Gastroesophageal sphincter (tissue), 4 donors: Measurements from ENCODE around the gene ACSF2. TPM values are rescaled to one million over a fixed set of nuclear protein-coding genes. Genes with fewer than 3 reads are reported as not detected.
"Not testable (repeated sequence)": the region's sequence is repeated elsewhere in the genome, so short reads cannot be mapped to it uniquely, and the experiment has no call there.

Experiments
- ATAC-seq: fragments of 150-250 bp; one replicate; pipeline ENCODE4 v1.9.1; 2016; ENCODE audit warnings: mild to moderate bottlenecking, moderate library complexity
- H3K27ac ChIP-seq, 4 donors: fragments of 200-600 bp; sonication (generic) in 3 of 4; 1 replicate in 3 of 4; 2 replicates in 1 of 4; pipeline ENCODE4 v1.5.1; 2016 to 2019
- H3K27me3 ChIP-seq: fragments of 200-600 bp; sonication (generic); one replicate; pipeline ENCODE4 v1.5.1; 2019
- H3K36me3 ChIP-seq, 2 donors: fragments of 200-600 bp; sonication (generic); one replicate each; pipeline ENCODE4 v1.5.1; 2019; ENCODE audit warnings: control low read depth in 1 of 2
- H3K4me1 ChIP-seq, 3 donors: fragments of 200-600 bp; sonication (generic); 1 replicate in 2 of 3; 2 replicates in 1 of 3; pipeline ENCODE4 v1.5.1; 2016 to 2019; ENCODE audit warnings: control low read depth in 2 of 3
- H3K4me3 ChIP-seq, 2 donors: fragments of 200-600 bp; sonication (generic); one replicate each; pipeline ENCODE4 v1.5.1; 2019; ENCODE audit warnings: mild to moderate bottlenecking in 1 of 2, moderate library complexity in 1 of 2
- H3K9me3 ChIP-seq, 3 donors: fragments of 200-600 bp; sonication (generic); one replicate each; pipeline ENCODE4 v1.5.1; 2017 to 2019; ENCODE audit warnings: control low read depth in 2 of 3
- EP300 ChIP-seq: sonication (generic); formaldehyde crosslinking; IDR thresholded peaks from one replicate; pipeline ENCODE4 v1.6.1; 2017; ENCODE audit warnings: antibody characterized with exemption, mild to moderate bottlenecking
- POLR2A ChIP-seq, 2 donors: fragments of 450-650 bp; IDR thresholded peaks; one replicate each; pipeline ENCODE4 v1.6.1; 2017; ENCODE audit warnings: antibody characterized with exemption in 2 of 2, mild to moderate bottlenecking in 2 of 2, moderate library complexity in 1 of 2
- POLR2AphosphoS5 ChIP-seq: sonication (generic); formaldehyde crosslinking; IDR thresholded peaks from one replicate; pipeline ENCODE4 v1.6.1; 2017; ENCODE audit warnings: antibody characterized with exemption
- WGBS, 2 donors: methylation state at CpG; one replicate each; pipeline ENCODE4 v1.1.5; 2018; ENCODE audit warnings: low coverage in 1 of 2; 5-methylcytosine and 5-hydroxymethylcytosine counted together
- total RNA-seq, 4 donors: library from RNA; depleted of rRNA; stranded (reverse); fragments of >200 nt; gene quantifications; one replicate each; pipeline ENCODE4 v1.1.0, GENCODE V29; 2016
- TF ChIP-seq, protein P1 (sequence below), 4 experiments: fragments of 200-600 bp in 2 of 4; fragments of 450-650 bp in 2 of 4; sonication (generic) in 1 of 4; IDR thresholded peaks; one replicate each; pipeline ENCODE4 v1.5.1; 2017 to 2019; ENCODE audit warnings: antibody characterized with exemption in 4 of 4, mild to moderate bottlenecking in 2 of 4, moderate library complexity in 2 of 4

The ACSF2 gene
- total RNA-seq, 4 donors from 2014 or later = 11.5 to 23.3 (median 16.1) TPM

DNA sequence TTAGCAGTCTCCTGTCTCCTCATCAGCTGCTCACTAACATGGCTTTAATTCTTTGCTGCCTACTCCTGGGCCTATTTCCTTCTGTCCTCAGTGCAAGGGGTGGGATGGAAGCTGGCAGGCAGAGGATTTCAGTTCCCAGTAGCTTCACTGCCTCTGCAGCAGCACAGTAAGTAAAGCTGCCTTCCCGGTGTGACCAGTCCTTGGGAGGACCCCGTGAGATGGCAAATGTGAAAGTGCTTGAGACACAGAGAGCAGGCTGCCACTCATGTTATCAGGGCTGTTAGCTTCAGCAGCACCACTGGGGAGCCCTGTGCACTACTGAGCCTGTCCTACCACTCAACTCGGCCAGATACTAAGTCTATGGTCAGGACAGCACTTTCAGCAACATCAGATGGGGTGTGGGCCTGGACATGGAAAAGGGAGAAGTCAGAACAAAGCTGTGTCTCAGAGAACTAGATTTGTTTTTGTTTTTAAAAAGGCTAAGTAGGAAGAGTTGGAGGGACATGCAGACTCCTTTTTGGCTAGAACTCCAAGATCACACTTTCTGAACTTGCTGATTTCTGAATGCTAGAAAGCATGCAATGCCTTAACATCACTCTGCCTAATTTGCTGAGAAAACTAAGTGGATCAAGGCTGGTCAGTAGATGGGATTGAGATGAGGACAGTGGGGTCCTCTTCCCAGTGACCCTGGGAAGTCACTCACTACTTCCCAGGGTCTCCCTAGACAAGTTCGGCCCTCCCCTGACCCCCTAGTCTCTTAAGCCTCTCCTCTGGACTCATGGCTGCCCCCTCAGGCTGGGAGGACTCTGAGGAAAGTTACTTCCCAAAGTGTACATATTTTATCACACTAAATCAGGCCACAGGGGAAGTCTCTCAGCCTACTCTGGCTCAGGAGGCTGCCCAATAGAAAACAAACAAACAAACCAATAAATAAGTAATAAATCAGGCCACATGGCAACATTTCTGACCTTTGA, 1.1 kb downstream of the ACSF2 start:
- Histone ChIP-seq H3K27me3 (no peaks in the 10 kb centered on the region), H3K36me3 (no peaks in the 10 kb centered on the region), H3K9me3 (no peaks in the 10 kb centered on the region), H3K4me3 (peak overlapping the region; percentile 77 to 80), H3K27ac (peak overlapping the region; percentile 55 to 86 (median 82)), H3K4me1 (peaks cover 0 to 49% (median 10%) of the 10 kb centered on the region in 3 donors)
- WGBS, 2 donors = 26% methylated on average over 3 of the region's 4 CpGs; no CpG with 5 or more reads in 1 of the 2 donors
- TF ChIP-seq EP300 = no peak
- TF ChIP-seq, protein P1, sequence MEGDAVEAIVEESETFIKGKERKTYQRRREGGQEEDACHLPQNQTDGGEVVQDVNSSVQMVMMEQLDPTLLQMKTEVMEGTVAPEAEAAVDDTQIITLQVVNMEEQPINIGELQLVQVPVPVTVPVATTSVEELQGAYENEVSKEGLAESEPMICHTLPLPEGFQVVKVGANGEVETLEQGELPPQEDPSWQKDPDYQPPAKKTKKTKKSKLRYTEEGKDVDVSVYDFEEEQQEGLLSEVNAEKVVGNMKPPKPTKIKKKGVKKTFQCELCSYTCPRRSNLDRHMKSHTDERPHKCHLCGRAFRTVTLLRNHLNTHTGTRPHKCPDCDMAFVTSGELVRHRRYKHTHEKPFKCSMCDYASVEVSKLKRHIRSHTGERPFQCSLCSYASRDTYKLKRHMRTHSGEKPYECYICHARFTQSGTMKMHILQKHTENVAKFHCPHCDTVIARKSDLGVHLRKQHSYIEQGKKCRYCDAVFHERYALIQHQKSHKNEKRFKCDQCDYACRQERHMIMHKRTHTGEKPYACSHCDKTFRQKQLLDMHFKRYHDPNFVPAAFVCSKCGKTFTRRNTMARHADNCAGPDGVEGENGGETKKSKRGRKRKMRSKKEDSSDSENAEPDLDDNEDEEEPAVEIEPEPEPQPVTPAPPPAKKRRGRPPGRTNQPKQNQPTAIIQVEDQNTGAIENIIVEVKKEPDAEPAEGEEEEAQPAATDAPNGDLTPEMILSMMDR (IDR thresholded peaks at IDR 0.05) = no peak
- TF ChIP-seq POLR2A (IDR thresholded peaks at IDR 0.05) = no peak
- TF ChIP-seq POLR2AphosphoS5 = no peak
- ATAC-seq = no peak

- H3K4me3 ChIP-seq, H3K9me3 ChIP-seq, H3K27ac ChIP-seq, H3K36me3 ChIP-seq, H3K27me3 ChIP-seq, ATAC-seq: not testable (repeated sequence)
- 60 to 82% methylated on average over 1 to 6 of the region's 6 CpGs for WGBS, 2 donors
- H3K4me1 ChIP-seq = peaks cover 0 to 49% (median 10%) of the 10 kb centered on the region in 3 donors
Measured at GRCh38 chr17:50428126-50428525, 2.1 kb downstream of the ACSF2 start.

DNA sequence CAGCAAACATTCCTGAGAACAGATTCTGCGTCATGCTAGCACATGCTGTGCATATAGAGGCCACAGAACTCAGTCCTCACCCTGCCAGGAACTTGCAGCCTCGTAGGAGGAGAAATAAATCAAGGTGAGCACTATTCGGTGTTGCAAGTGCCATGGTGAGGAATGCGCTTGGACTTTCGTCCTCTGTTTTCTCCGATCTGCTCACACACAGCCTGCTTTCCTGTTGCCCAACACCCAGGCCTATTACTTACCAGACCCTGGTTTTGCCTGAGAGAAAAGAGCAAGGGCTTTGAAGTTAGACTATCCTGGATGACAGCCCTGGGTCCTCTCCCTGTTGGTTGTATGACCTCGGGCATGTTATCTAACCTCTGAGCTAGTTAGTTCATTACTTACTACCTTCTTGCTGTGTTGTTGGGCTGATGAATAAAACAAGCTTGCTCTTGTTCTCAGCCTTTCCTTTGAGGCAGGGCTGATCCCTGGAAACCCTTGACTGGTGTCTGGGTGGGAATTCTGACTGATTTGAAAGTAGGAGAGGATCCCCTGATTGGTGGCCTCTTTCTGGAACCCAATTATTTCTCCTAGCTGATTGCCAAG, 2.9 kb downstream of the ACSF2 start:
- no peak overlapping the region for H3K27ac ChIP-seq
- 86 to 87% methylated on average over 7 of the region's 7 CpGs for WGBS, 2 donors
- no peaks in the 10 kb centered on the region for H3K9me3 ChIP-seq
- TF ChIP-seq, protein P1 (IDR thresholded peaks at IDR 0.05) = no peak
- no peak for TF ChIP-seq EP300
- TF ChIP-seq POLR2AphosphoS5 = no peak
- TF ChIP-seq POLR2A (IDR thresholded peaks at IDR 0.05) = no peak
- H3K4me1 ChIP-seq = peaks cover 0 to 49% (median 10%) of the 10 kb centered on the region in 3 donors
- H3K36me3 ChIP-seq = peaks cover 0 to 5% of the 10 kb centered on the region in 2 donors
- no peak for ATAC-seq
- no peak overlapping the region for H3K4me3 ChIP-seq
- H3K27me3 ChIP-seq = no peaks in the 10 kb centered on the region

DNA sequence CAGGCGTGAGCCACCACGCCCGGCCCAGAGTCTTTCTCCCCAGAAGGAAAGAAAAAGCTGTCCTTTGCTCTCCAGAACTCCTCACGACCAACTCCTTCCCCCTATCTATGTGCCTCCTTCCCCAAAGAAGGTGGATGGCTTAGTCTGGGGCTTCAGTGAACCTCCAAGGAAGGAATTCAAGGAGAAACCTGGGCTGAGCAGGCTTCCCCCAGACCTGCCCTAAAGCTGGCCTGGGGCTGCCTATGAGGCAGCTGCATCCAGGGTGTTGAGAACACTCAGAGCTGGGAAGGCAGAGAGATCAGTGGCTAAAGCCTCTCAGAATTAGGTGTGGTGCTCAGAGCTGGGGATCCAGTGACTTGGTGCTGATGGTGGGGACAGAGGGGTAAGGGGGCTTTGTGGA, 3.8 kb downstream of the ACSF2 start:
- ATAC-seq = no peak
- 100% methylated on average over 2 of the region's 4 CpGs; no CpG with 5 or more reads in 1 of the 2 donors for WGBS, 2 donors

More for the DNA sequence above, 3.8 kb downstream of the ACSF2 start:
- Histone ChIP-seq H3K9me3 (no peaks in the 10 kb centered on the region), H3K27ac (no peak overlapping the region), H3K27me3 (no peaks in the 10 kb centered on the region), H3K4me3 (no peak overlapping the region), H3K4me1 (peaks cover 0 to 42% (median 10%) of the 10 kb centered on the region in 3 donors), H3K36me3 (peaks cover 0 to 5% of the 10 kb centered on the region in 2 donors)
- TF ChIP-seq, protein P1 (IDR thresholded peaks at IDR 0.05) = no peak
- TF ChIP-seq POLR2A (IDR thresholded peaks at IDR 0.05) = no peak
- TF ChIP-seq POLR2AphosphoS5 = no peak
- no peak for TF ChIP-seq EP300
